DOHH2 (cell line): ENCODE results near the gene ZFPL1.

Experiments used
- EZH2phosphoT487 ChIP-seq: fragments of 200-600 bp; sonication (generic); IDR thresholded peaks from 2 replicates; pipeline ENCODE4 v1.6.1; 2017; ENCODE audit warnings: borderline replicate concordance, mild to moderate bottlenecking, antibody characterized with exemption, low read length, moderate library complexity, mixed read lengths
- TF ChIP-seq, protein P1 (sequence below): fragments of 200-600 bp; sonication (generic); IDR thresholded peaks from one replicate; pipeline ENCODE4 v1.5.1; 2014; ENCODE audit warnings: antibody characterized with exemption, mild to moderate bottlenecking, low read depth, low read length; ENCODE audit not compliant: poor library complexity, severe bottlenecking

DNA sequence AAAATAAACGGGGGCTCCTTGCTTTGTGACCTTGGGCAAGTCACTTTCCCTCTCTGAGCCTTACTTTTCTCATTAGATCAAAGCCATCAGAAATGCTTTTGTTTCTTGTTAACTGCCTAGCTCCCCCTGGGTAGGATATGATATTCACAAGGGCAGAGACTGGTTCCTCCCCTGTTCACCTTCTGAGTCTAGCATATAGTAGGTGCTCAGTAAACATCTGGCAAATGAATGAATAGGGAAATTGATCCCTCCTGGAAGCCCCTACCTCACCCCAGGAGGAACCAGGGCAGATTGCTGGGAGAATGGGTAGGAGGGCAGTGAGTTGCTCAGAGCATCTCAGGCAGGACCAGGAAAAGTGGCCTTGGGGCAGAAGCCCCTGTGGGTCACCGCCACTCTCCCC, 49.6 kb upstream of the ZFPL1 start:
- TF ChIP-seq, protein P1, sequence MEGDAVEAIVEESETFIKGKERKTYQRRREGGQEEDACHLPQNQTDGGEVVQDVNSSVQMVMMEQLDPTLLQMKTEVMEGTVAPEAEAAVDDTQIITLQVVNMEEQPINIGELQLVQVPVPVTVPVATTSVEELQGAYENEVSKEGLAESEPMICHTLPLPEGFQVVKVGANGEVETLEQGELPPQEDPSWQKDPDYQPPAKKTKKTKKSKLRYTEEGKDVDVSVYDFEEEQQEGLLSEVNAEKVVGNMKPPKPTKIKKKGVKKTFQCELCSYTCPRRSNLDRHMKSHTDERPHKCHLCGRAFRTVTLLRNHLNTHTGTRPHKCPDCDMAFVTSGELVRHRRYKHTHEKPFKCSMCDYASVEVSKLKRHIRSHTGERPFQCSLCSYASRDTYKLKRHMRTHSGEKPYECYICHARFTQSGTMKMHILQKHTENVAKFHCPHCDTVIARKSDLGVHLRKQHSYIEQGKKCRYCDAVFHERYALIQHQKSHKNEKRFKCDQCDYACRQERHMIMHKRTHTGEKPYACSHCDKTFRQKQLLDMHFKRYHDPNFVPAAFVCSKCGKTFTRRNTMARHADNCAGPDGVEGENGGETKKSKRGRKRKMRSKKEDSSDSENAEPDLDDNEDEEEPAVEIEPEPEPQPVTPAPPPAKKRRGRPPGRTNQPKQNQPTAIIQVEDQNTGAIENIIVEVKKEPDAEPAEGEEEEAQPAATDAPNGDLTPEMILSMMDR, result no peak
- TF ChIP-seq EZH2phosphoT487, result no peak
